NCI-H2196 treated with DMSO at 0.1 percent for 48 hours (cell line): ENCODE measurements around the gene TTC3.
"Not testable (repeated sequence)": the region's sequence is repeated elsewhere in the genome, so short reads cannot be mapped to it uniquely, and the experiment has no call there.

Experiments used
- DNase-seq: peaks from one replicate; lab custom pipeline; 2025; ENCODE audit not compliant: unreplicated experiment; lab: John Stamatoyannopoulos, UW

TTC3 gene

GRCh38 chr21:37220981-37221664, 148.1 kb downstream of the TTC3 start:
- peak; percentile 68 for DNase-seq

DNA sequence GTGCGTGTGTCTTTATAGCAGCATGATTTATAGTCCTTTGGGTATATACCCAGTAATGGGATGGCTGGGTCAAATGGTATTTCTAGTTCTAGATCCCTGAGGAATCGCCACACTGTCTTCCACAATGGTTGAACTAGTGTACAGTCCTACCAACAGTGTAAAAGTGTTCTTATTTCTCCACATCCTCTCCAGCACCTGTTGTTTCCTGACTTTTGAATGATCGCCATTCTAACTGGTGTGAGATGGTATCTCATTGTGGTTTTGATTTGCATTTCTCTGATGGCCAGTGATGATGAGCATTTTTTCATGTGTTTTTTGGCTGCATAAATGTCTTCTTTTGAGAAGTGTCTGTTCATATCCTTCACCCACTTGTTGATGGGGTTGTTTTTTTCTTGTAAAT, 149.2 kb downstream of the TTC3 start:
- not testable (repeated sequence) for DNase-seq

GRCh38 chr21:37223804-37224345, 150.8 kb downstream of the TTC3 start:
- DNase-seq: no peak

- no peak for DNase-seq
Measured at GRCh38 chr21:37224861-37225839, 152.1 kb downstream of the TTC3 start.

DNA sequence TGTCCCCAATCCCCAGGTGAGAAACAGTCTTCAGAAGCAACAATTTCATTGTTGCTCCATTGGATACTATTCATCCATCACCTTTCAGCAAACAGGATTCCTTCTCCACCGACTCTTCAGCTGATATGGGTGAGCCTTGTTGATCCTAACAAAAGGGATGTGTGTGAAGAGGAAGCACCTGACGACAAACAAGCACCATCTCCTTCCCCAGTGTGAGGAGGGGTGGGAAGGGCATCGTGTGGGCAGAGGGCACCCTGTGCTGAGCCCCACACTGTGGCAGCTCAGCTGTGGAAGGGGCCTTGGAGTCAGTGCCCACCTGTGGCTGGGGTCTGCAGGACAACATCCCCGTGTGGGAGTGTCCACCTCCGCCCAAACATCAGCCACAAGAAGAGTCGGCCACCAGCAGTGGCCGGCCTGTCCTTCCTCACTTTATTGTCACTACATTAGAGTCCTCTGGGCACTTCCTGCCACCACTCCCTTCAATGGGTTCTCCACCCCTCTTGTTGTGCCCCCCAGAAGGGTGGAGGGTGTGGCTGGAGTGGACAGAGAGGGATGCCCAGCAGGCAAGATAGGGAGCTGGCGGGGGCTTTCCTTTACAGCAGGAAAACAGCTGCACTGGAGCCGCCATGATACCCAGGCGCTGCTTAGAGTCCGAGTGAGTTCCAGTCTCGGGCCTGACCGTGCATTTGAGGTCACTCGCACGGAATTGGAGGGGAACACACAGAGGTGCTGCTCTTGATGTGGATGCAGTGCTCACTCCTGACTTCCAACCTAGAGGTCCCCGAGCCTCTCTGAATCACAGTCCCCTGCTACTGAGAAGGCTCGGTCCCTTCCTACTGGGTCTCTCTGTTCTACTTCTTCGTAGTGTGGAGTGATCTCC, 153.2 kb downstream of the TTC3 start:
- DNase-seq: no peak

- DNase-seq: no peak
Measured at GRCh38 chr21:37227071-37228002, 154.3 kb downstream of the TTC3 start.

DNA sequence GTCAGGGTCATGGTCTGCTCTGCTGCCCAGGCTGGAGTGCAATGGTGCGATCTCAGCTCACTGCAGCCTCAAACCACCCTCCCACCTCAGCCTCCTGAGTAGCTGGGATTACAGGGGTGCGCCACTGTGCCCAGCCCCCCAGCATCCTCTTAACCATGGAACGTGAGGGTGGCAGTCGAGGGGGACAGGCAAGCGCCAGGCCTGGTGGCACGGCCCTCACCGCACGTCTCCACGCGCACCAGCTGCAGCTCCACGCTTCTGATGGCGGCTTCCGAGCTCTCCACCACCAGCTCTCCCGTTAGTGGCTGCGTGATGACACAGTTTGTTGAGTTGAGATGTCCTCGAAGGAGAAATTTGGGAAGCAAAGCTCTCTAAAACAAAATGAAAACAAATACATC, 154.9 kb downstream of the TTC3 start:
- DNase-seq: no peak

DNA sequence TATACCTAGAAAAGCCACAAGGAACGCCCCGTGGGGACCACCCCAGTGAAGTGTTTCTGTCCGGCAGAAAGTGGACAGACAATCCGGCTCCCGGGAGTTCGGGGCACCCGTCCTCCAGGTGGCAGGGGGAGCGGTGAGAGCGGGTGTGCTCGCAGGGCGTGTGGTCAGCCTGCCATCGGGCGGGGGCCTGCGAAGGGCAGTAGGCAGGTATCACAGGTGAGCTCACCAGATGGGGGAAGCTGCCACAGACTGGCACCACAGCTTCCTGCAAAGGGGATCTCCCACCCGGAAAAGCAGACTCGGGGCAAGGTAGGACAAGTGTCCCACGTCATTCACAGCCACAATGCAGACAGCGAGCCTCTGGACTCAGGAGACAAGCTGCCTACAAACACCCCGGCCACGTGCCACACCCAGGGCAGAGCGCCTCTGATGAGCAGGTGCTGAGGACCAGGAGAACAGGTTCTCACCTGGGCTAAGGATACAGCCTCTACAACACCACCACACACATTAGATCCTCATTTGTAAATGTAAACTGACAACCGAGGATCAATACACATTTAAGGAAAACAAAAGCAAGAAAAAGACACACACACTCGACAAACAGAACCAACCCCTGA, 157.7 kb downstream of the TTC3 start:
- DNase-seq: no peak

GRCh38 chr21:37231249-37231645, 158.2 kb downstream of the TTC3 start:
- no peak for DNase-seq

- DNase-seq: no peak
Measured at GRCh38 chr21:37231671-37232070, 158.6 kb downstream of the TTC3 start.

DNA sequence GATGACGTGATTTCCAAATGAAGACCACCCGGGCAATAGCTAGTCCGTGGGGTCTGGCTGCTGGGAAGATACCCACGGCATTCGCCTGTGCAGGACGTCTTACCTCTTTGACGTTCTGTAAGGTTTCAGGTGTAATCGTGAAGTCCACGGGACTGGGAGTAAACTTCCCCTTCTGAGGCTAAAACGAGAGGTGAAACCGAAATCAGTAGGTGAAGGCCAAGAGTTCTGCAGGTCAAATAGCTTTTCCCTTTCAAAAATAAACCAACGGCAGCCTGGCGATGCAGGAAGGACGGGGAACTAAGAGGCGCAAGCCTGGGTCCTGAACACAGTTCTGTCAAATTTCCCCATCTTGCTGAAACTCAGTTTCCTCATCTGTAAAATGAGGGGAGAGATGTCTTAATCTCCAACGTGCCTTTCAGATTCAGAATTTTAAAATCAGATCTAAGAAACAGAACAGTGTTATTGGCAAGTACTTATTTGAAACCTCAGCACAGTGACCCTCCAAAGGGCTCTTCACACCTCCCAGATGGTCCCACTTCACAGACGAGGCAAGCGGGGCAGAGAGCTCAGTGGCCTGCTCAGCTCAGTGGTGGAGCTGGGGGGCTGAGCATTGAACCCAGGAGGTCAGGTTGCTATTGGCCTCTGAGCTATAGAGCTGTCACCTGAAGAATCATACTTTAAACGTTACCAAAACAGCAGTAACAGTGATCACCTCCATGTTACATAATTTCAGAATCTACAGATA, 159.4 kb downstream of the TTC3 start:
- DNase-seq: no peak

DNA sequence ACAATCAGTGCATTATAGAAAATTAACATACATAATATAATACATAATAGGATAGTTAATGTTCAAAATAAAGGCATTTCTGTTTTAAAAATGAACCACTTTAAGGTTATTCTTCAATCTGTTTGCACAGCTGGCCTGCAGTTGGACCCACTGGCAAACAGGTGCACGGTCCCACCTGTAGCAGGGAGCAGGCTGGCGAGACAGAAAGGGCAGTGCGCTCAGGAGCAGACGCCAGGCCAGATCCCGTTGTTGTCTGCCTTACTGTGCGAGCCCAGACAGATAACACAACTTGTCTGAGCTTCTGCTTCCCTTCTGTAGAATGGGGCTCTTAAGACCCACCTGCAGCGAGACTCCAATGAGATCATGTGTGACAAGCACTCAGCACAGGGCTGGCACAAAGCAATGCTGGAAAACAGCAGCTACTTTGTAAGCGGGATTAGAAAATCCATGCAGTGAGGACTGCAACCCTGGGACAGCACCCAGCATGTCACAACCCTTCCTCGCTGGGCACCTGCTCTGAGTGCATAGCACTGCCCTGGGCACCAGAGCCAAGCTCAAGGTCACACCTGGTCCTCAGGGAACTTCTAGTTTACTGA, 160.6 kb downstream of the TTC3 start:
- DNase-seq: peak; percentile 16

DNA sequence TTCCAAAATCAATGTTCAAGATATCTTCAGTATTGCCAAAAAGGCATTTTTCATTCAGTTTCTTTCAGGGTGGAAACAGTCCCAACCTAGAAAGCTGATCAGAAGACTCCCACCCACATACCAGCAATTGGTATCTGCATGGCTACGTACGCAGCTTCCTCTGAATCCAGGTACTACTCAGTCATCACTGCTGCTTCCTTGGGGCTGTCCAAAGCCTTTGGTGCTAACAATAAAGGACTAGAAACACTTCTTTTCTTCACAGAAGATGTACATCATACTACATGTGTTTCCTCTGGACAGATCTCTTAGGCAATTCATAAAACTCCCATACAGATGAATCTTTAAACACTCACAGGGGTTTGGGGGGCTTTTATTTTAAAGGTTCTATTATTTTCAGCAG, 164.3 kb downstream of the TTC3 start:
- no peak for DNase-seq

GRCh38 chr21:37237764-37238163, 164.7 kb downstream of the TTC3 start:
- no peak for DNase-seq

DNA sequence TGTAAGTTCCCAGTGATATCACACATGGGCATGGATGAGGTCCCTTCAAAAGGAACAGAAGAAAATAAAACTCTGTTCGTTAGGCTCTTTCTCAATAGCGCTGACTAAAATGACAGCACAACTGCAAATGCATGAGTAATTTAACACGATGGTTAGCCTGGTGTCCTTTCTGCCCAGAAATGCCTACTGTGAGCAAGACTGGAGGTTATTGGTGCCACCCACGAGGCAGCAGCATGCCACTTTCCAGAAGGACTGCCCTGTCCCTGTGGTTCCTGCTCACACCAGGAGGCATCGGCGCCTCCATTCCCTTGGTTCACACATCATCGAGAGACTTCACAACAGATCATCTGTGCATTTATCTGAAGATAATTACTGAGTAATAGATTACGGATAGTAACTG, 167.9 kb downstream of the TTC3 start:
- no peak for DNase-seq

DNA sequence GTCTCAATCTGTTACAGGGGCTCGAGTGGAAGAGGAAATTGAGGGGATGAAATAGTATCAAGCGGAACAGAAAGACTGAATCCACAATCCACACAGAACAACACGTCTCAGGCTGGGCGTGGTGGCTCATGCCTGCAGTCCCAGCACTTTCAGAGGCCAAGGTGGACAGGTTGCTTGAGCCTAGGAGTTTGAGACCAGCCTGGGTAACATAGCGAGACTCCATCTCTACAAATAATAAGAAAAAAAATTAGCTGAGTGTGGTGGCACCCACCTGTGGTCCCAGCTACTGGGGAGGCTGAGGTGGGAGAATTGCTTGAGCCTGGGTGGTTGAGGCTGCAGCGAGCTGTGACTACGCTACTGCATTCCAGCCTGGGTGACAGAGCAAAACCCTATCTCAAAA, 168.4 kb downstream of the TTC3 start:
- DNase-seq: no peak

GRCh38 chr21:37243961-37244360, 170.9 kb downstream of the TTC3 start:
- no peak for DNase-seq

DNA sequence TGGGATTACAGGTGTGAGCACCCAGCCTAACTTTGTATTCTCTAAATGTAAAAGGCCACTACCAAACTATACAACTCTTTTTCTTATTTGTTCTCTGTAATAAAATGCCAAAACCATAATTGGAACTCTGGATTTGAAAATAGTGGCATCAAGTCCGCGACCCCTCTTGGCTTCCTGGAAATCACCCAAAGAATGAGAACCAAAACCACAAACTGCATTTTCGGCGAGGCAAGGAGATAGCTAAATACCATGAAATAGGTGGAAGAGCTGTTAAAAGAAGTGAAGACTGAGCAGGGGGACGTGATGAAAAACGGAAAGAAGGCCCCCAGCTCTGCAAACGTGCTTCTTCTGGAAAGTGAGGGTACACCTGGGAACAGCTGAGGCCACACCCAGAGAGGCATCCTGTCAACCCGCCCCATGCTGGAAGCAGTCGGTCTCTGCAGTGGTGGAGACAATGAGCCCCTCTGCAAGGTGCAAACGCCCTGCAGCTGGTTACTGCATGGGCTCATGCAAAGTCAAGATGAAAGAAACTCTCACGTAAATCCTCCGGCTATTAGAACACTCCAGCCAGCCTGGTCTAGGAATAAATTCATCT, 171.5 kb downstream of the TTC3 start:
- no peak for DNase-seq
